HepG2 (cell line): ENCODE measurements around the gene DPEP3. TPM values are rescaled to one million over a fixed set of nuclear protein-coding genes. Genes with fewer than 3 reads are reported as not detected.

Source experiments
- CC2D1A ChIP-seq: sonication (generic); formaldehyde crosslinking; IDR thresholded peaks from 2 replicates; pipeline ENCODE4 v1.8.1; 2023; ENCODE audit warnings: mild to moderate bottlenecking, missing genetic modification reagents
- CHD2 ChIP-seq: IDR thresholded peaks from 2 replicates; pipeline ENCODE4 v1.6.1; 2011; ENCODE audit warnings: low read depth, low read length, improper control_type of control experiment
- HNF4G ChIP-seq, 2 experiments: sonication (generic) in 1 of 2; formaldehyde crosslinking in 1 of 2; IDR thresholded peaks; 2 replicates each; pipeline versions ENCODE4 v1.4.0 to v1.6.1; 2011 to 2020; ENCODE audit warnings: borderline replicate concordance in 2 of 2, low read depth in 2 of 2, mild to moderate bottlenecking in 2 of 2, low read length in 1 of 2, missing genetic modification reagents in 1 of 2, moderate library complexity in 1 of 2
- JUN ChIP-seq: sonication (generic); formaldehyde crosslinking; IDR thresholded peaks from 2 replicates; pipeline ENCODE4 v1.4.0; 2020; ENCODE audit warnings: mild to moderate bottlenecking, missing genetic modification reagents
- JUND ChIP-seq: sonication (generic); formaldehyde crosslinking; IDR thresholded peaks from 2 replicates; pipeline ENCODE4 v1.8.0; 2022; ENCODE audit warnings: mild to moderate bottlenecking, missing genetic modification reagents
- KLF16 ChIP-seq, 2 experiments: sonication (generic) in 1 of 2; formaldehyde crosslinking in 1 of 2; IDR thresholded peaks; 2 replicates each; pipeline versions ENCODE4 v1.6.1 to v1.8.0; 2016 to 2023; ENCODE audit warnings: missing genetic modification reagents in 2 of 2, missing compliant biosample characterization in 1 of 2
- KMT2A ChIP-seq: sonication (generic); formaldehyde crosslinking; IDR thresholded peaks from 2 replicates; pipeline ENCODE4 v1.4.0; 2020; ENCODE audit warnings: missing genetic modification reagents
- NFIB ChIP-seq: sonication (generic); formaldehyde crosslinking; IDR thresholded peaks from 2 replicates; pipeline ENCODE4 v1.9.0; 2021; ENCODE audit warnings: missing genetic modification reagents, mild to moderate bottlenecking, borderline replicate concordance
- NFYC ChIP-seq: IDR thresholded peaks from 2 replicates; pipeline ENCODE4 v1.6.1; 2016; ENCODE audit warnings: missing genetic modification reagents, missing compliant biosample characterization
- REPIN1 ChIP-seq: sonication (generic); formaldehyde crosslinking; IDR thresholded peaks from 2 replicates; pipeline ENCODE4 v1.8.0; 2022; ENCODE audit warnings: missing genetic modification reagents, low read depth, mild to moderate bottlenecking, borderline replicate concordance
- SP4 ChIP-seq: sonication (generic); formaldehyde crosslinking; IDR thresholded peaks from 2 replicates; pipeline ENCODE4 v1.8.1; 2023; ENCODE audit warnings: mild to moderate bottlenecking, missing genetic modification reagents
- TBX3 ChIP-seq: fragments of 450-650 bp; IDR thresholded peaks from 2 replicates; pipeline ENCODE4 v1.6.1; 2017; ENCODE audit warnings: antibody characterized with exemption, mild to moderate bottlenecking, inconsistent platforms, borderline replicate concordance
- ZFYVE20 ChIP-seq: sonication (generic); formaldehyde crosslinking; IDR thresholded peaks from 2 replicates; pipeline ENCODE4 v1.8.0; 2023; ENCODE audit warnings: low read depth, mild to moderate bottlenecking, moderate library complexity, missing genetic modification reagents, borderline replicate concordance
- ZKSCAN5 ChIP-seq: sonication (generic); formaldehyde crosslinking; IDR thresholded peaks from 2 replicates; pipeline ENCODE4 v1.5.1; 2020; ENCODE audit warnings: mild to moderate bottlenecking, missing genetic modification reagents
- ZNF225 ChIP-seq: sonication (generic); formaldehyde crosslinking; IDR thresholded peaks from 2 replicates; pipeline ENCODE4 v1.4.0; 2020; ENCODE audit warnings: mild to moderate bottlenecking, missing genetic modification reagents
- ZNF549 ChIP-seq: sonication (generic); formaldehyde crosslinking; IDR thresholded peaks from 2 replicates; pipeline ENCODE4 v1.5.0; 2020; ENCODE audit warnings: missing genetic modification reagents
- ZNF552 ChIP-seq: sonication (generic); formaldehyde crosslinking; IDR thresholded peaks from 2 replicates; pipeline ENCODE4 v1.9.0; 2022; ENCODE audit warnings: missing genetic modification reagents, mild to moderate bottlenecking, borderline replicate concordance
- ZNF598 ChIP-seq: sonication (generic); formaldehyde crosslinking; IDR thresholded peaks from 2 replicates; pipeline ENCODE4 v1.5.1; 2020; ENCODE audit warnings: mild to moderate bottlenecking, missing genetic modification reagents, borderline replicate concordance
- ZNF737 ChIP-seq: sonication (generic); formaldehyde crosslinking; IDR thresholded peaks from 2 replicates; pipeline ENCODE4 v1.5.0; 2020; ENCODE audit warnings: missing genetic modification reagents, mild to moderate bottlenecking, borderline replicate concordance
- ZZZ3 ChIP-seq: sonication (generic); formaldehyde crosslinking; IDR thresholded peaks from 2 replicates; pipeline ENCODE4 v1.4.0; 2020; ENCODE audit warnings: missing genetic modification reagents, mild to moderate bottlenecking, borderline replicate concordance
- polyA plus RNA-seq, 8 experiments: library from polyadenylated mRNA; depleted of rRNA in 3 of 8; stranded (reverse) in 7 of 8; unstranded in 1 of 8; fragments of >200 nt; fragmentation: Illumina TruSeq in 4 of 8; extraction: Trizol in 4 of 8; gene quantifications; 2 replicates each; pipeline versions ENCODE4 v1.2.1 to v1.2.3, GENCODE V29; 2011 to 2016; ENCODE audit warnings: low read depth in 4 of 8, missing spikeins in 1 of 8, mixed read lengths in 1 of 8; ENCODE audit not compliant: insufficient read depth in 1 of 8
- total RNA-seq, 5 experiments: library from RNA; depleted of rRNA; stranded (reverse); fragments of >200 nt; fragmentation: Illumina TruSeq; extraction: Trizol; gene quantifications; 2 replicates each; pipeline ENCODE4 v1.2.3, GENCODE V29; 2016; ENCODE audit warnings: low read depth in 1 of 5
- TF ChIP-seq, protein P1 (sequence below): sonication (generic); formaldehyde crosslinking; IDR thresholded peaks from 2 replicates; pipeline ENCODE4 v1.4.0; 2020; ENCODE audit warnings: missing genetic modification reagents
- TF ChIP-seq, protein P2 (sequence below): sonication (generic); formaldehyde crosslinking; IDR thresholded peaks from 2 replicates; pipeline ENCODE4 v1.5.1; 2020; ENCODE audit warnings: missing genetic modification reagents, mild to moderate bottlenecking, borderline replicate concordance
- TF ChIP-seq, protein P3 (sequence below): sonication (generic); formaldehyde crosslinking; IDR thresholded peaks from 2 replicates; pipeline ENCODE4 v1.4.0; 2020; ENCODE audit warnings: low read depth, mild to moderate bottlenecking, missing genetic modification reagents

DPEP3 gene
- total and polyA plus RNA-seq, 2 of the 13 experiments (the other 11 are each of a cell fraction or from before 2014, with no cell fraction given): not detected

DNA sequence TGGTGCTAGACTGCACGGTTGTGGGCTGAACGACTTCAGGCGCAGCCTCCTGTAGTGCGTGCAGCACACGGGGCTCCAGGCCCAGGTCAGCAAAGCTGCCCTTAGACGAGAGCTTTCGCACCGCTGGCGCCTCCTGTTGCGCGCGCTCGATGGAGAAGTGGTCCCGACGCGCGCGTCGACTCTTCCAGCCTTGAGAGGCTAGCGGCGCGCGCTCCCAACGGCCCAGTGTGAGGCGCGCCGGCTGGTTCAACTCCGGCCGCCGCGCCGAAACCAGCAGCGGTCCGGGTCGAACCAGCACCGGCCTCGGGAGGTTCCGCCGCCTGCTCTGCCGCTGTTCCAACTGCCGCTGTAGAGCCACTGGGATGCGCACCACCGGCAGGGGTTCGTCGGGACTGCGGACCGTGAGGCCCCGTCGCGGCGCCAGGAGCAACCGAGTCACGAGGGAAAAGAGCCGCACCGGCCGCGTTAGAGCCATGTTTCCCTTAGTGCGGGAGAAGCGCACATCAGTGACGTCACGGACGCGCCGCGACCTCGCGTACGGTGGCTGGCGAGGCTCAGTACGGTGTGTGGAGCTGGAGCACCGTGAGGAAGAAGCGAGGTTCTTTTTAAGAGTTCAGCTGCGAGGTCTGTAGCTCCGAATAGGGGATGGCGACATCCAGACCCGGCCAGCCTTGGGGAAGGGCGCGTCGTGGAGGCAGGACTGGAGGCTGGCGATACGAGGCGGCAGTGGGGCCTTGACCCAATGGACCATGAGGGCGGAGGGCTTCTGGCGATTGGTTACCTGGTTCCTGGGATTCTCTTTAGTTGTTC is 42.6 kb upstream of the DPEP3 start, which contains the start of the genes DDX28 and DUS2 (continued):
- TF ChIP-seq REPIN1 (CRISPR knock-in tag) (peak; percentile 99), CHD2 (0 out of 2 replicates have a peak, but pooled peaks have one; percentile 10), ZKSCAN5 (CRISPR knock-in tag) (peak; percentile 17; the same call in 1 of the 2 replicates), JUND (peak; percentile 85), KMT2A (CRISPR knock-in tag) (peak; percentile 99), SP4 (CRISPR knock-in tag) (peak; percentile 75), ZZZ3 (CRISPR knock-in tag) (peak; percentile 97), NFIB (CRISPR knock-in tag) (no peak), ZFYVE20 (no peak), ZNF549 (CRISPR knock-in tag) (peak; percentile 12; the same call in 1 of the 2 replicates), ZNF598 (no peak), ZNF552 (CRISPR knock-in tag) (no peak; the same call in 1 of the 2 replicates), TBX3 (peak; percentile 38; the same call in 1 of the 2 replicates), ZNF225 (CRISPR knock-in tag) (peak; percentile 92), JUN (CRISPR knock-in tag) (peak; percentile 60; the same call in 1 of the 2 replicates), KLF16 (CRISPR knock-in tag; IDR thresholded peaks at IDR 0.05) (peak in 1 of 2 experiments; percentile 95; a peak in 2 of 4 replicates), NFYC (CRISPR knock-in tag) (peak; percentile 58; the same call in 1 of the 2 replicates), ZNF737 (no peak; the same call in 1 of the 2 replicates), CC2D1A (no peak), HNF4G (IDR thresholded peaks at IDR 0.05; ENCODE audit: borderline replicate concordance, low read depth, low read length) (peak; percentile 62; the same call in 1 of the 2 replicates), HNF4G (CRISPR knock-in tag; IDR thresholded peaks at IDR 0.05; ENCODE audit: borderline replicate concordance, low read depth) (peak; percentile 64)
- TF ChIP-seq, protein P1, sequence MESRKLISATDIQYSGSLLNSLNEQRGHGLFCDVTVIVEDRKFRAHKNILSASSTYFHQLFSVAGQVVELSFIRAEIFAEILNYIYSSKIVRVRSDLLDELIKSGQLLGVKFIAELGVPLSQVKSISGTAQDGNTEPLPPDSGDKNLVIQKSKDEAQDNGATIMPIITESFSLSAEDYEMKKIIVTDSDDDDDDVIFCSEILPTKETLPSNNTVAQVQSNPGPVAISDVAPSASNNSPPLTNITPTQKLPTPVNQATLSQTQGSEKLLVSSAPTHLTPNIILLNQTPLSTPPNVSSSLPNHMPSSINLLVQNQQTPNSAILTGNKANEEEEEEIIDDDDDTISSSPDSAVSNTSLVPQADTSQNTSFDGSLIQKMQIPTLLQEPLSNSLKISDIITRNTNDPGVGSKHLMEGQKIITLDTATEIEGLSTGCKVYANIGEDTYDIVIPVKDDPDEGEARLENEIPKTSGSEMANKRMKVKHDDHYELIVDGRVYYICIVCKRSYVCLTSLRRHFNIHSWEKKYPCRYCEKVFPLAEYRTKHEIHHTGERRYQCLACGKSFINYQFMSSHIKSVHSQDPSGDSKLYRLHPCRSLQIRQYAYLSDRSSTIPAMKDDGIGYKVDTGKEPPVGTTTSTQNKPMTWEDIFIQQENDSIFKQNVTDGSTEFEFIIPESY (CRISPR knock-in tag): peak; percentile 67; the same call in 1 of the 2 replicates
- TF ChIP-seq, protein P2, sequence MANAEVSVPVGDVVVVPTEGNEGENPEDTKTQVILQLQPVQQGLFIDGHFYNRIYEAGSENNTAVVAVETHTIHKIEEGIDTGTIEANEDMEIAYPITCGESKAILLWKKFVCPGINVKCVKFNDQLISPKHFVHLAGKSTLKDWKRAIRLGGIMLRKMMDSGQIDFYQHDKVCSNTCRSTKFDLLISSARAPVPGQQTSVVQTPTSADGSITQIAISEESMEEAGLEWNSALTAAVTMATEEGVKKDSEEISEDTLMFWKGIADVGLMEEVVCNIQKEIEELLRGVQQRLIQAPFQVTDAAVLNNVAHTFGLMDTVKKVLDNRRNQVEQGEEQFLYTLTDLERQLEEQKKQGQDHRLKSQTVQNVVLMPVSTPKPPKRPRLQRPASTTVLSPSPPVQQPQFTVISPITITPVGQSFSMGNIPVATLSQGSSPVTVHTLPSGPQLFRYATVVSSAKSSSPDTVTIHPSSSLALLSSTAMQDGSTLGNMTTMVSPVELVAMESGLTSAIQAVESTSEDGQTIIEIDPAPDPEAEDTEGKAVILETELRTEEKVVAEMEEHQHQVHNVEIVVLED (CRISPR knock-in tag): peak; percentile 94
- TF ChIP-seq, protein P3, sequence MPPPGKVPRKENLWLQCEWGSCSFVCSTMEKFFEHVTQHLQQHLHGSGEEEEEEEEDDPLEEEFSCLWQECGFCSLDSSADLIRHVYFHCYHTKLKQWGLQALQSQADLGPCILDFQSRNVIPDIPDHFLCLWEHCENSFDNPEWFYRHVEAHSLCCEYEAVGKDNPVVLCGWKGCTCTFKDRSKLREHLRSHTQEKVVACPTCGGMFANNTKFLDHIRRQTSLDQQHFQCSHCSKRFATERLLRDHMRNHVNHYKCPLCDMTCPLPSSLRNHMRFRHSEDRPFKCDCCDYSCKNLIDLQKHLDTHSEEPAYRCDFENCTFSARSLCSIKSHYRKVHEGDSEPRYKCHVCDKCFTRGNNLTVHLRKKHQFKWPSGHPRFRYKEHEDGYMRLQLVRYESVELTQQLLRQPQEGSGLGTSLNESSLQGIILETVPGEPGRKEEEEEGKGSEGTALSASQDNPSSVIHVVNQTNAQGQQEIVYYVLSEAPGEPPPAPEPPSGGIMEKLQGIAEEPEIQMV (CRISPR knock-in tag): peak; percentile 88
